ENCODE data around the gene GINS2. TPM values are rescaled to one million over a fixed set of nuclear protein-coding genes. Genes with fewer than 3 reads are reported as not detected.

The GINS2 gene
- total and polyA plus RNA-seq, 9 donors = 0.23 to 1.6 (median 1.4) TPM

DNA sequence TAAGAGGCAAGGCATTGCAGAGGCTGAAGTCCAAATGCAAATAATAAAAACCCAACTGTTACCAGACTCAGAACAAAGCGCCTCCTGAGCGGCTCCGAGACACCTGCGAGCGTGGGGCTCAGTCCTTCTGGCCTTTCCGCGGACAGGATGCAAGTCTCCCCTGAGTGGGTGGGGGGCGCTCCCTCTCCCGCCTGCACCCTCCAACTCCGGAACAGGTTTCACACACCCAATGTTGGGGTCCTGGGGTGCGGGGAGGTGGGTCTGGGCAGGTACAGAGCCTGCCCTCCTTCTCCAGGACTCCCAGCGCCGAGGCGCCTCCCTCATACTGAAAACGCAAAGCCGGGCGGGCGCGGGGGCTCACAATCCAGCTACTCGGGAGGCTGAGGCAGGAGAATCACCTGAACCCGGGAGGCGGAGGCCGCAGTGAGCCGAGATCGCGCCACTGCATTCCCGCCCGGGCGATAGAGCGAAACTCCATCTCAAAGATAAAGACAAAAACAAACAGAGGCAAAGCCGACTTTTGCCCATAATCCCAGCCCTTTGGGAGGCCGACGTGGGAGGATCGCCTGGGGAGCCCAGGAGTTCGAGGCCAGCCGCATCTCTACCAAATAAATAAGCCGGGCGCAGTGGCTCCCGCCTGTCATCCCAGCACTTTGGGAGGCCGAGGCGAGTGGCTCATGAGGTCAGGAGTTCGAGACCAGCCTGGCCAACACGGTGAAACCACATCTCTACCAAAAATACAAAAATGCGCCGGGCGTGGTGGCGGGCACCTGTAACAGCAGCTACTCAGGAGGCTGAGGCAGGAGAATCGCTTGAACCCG lies 893 bp downstream of the GINS2 start:
- Histone ChIP-seq H3K27ac (no peak overlapping the region), H3K4me3 (peak overlapping the region; percentile 55), H3K4me1 (ENCODE audit: insufficient read depth) (peaks cover 5% of the 10 kb centered on the region), H3K27me3 (no peaks in the 10 kb centered on the region), H3K36me3 (no peaks in the 10 kb centered on the region), H3K9me3 (no peaks in the 10 kb centered on the region)
- 69 to 77% (median 74%) methylated on average over 49 of the region's 49 CpGs for WGBS, 3 donors
- intact Hi-C loops (cut with DNase I) = no loop called here
- DNase-seq = no peak
- no peak for TF ChIP-seq EP300 (IDR thresholded peaks at IDR 0.05)
- TF ChIP-seq, protein P1, sequence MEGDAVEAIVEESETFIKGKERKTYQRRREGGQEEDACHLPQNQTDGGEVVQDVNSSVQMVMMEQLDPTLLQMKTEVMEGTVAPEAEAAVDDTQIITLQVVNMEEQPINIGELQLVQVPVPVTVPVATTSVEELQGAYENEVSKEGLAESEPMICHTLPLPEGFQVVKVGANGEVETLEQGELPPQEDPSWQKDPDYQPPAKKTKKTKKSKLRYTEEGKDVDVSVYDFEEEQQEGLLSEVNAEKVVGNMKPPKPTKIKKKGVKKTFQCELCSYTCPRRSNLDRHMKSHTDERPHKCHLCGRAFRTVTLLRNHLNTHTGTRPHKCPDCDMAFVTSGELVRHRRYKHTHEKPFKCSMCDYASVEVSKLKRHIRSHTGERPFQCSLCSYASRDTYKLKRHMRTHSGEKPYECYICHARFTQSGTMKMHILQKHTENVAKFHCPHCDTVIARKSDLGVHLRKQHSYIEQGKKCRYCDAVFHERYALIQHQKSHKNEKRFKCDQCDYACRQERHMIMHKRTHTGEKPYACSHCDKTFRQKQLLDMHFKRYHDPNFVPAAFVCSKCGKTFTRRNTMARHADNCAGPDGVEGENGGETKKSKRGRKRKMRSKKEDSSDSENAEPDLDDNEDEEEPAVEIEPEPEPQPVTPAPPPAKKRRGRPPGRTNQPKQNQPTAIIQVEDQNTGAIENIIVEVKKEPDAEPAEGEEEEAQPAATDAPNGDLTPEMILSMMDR (IDR thresholded peaks at IDR 0.05) = no peak
- no peak for TF ChIP-seq POLR2A (IDR thresholded peaks at IDR 0.05)

DNA sequence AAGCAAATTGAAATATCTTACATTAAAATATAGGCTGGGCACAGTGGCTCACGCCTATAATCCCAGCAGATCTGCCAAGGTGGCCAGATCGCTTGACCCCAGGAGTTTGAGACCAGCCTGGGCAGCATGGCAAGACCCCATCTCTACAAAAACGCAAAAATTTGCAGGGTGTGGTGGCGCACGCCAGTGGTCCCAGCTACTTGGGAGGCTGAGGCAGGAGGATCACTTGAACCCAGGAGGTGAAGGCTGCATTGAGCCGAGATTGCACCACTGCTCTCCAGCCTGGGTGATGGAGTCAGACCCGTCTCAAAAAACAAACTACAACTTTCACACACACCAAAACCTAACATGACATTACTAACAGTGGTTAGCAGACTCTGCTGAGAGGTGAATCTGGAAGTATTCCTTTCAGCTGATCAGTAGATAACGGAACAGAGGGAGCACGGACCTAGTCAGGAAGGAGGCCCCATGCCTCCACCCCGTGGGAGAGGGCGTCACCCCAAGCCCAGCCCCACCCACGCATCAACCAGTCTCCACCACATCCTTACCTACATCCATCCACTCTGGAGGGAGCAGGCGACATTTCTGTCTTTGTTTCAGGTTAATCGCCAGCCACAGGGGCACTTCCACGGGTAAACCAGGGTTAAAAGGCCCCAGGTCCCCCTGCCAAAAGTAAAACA lies 1.7 kb downstream of the GINS2 start:
- H3K4me1 ChIP-seq (ENCODE audit: insufficient read depth) = peaks cover 5% of the 10 kb centered on the region
- no peaks in the 10 kb centered on the region for H3K36me3 ChIP-seq
- no peak for DNase-seq
- H3K9me3 ChIP-seq = no peaks in the 10 kb centered on the region
- no peak overlapping the region for H3K4me3 ChIP-seq
- intact Hi-C loops (cut with DNase I) = no loop called here
- no peak overlapping the region for H3K27ac ChIP-seq
- H3K27me3 ChIP-seq = no peaks in the 10 kb centered on the region
- 77 to 83% (median 82%) methylated on average over 15 of the region's 15 CpGs for WGBS, 3 donors
- TF ChIP-seq, protein P1 (IDR thresholded peaks at IDR 0.05) = no peak
- TF ChIP-seq EP300 (IDR thresholded peaks at IDR 0.05) = no peak
- no peak for TF ChIP-seq POLR2A (IDR thresholded peaks at IDR 0.05)

DNA sequence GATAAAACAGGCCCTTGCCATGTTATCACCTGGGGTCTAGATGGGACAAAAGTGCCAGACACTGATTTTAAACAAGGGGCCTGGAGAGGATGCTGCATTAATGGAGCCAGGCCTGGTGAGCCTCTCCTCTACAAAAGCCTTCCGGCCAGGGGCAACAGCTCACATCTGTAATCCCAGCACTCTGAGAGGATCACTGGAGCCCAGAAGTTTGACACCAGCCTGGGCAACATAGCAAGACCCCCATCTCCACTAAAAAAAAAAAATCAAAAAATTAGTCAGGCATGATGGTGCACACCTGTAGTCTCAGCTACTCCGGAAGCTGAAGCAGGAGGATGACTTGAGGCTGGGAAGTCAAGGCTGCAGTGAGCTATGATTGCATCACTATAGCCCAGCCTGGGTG lies 3.5 kb downstream of the GINS2 start:
- Histone ChIP-seq H3K4me3 (no peak overlapping the region), H3K36me3 (no peaks in the 10 kb centered on the region), H3K4me1 (ENCODE audit: insufficient read depth) (peaks cover 5% of the 10 kb centered on the region), H3K27me3 (no peaks in the 10 kb centered on the region), H3K9me3 (no peaks in the 10 kb centered on the region), H3K27ac (no peak overlapping the region)
- 90 to 96% (median 92%) methylated on average over 2 of the region's 2 CpGs for WGBS, 3 donors
- DNase-seq = no peak
- TF ChIP-seq, protein P1 (IDR thresholded peaks at IDR 0.05) = no peak
- no peak for TF ChIP-seq POLR2A (IDR thresholded peaks at IDR 0.05)
- no peak for TF ChIP-seq EP300 (IDR thresholded peaks at IDR 0.05)
- intact Hi-C loops (cut with DNase I) = no loop called here

DNA sequence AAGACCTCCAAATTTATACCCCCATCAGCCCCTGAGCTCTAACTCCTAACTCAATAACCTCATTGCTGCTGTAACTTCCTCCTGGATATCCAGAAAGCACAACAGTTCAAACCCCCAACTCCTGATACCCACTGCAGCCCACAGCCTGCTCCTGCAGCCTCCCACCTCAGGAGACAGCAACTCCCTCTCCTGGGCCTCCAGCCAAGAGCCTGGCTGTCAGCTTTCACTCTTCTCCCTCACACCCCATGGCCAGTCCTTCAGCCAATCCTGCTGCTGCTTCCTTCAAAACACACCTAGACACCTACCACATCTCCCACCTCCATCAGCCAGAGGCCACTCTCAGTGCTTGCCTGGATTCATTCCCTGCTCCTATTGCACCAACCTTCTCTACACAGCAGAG lies 5.4 kb downstream of the GINS2 start:
- intact Hi-C loops (cut with DNase I) = no loop called here
- no peak overlapping the region for H3K4me3 ChIP-seq
- no peak overlapping the region for H3K27ac ChIP-seq
- no peaks in the 10 kb centered on the region for H3K27me3 ChIP-seq
- H3K4me1 ChIP-seq (ENCODE audit: insufficient read depth) = no peaks in the 10 kb centered on the region
- H3K36me3 ChIP-seq = no peaks in the 10 kb centered on the region
- TF ChIP-seq POLR2A (IDR thresholded peaks at IDR 0.05) (no peak), EP300 (IDR thresholded peaks at IDR 0.05) (no peak)
- TF ChIP-seq, protein P1 (IDR thresholded peaks at IDR 0.05) = no peak
- DNase-seq = no peak
- H3K9me3 ChIP-seq = no peaks in the 10 kb centered on the region

All from ovary (tissue), 9 donors.